ENCODE results near the gene NOTCH1.

NOTCH1 gene

DNA sequence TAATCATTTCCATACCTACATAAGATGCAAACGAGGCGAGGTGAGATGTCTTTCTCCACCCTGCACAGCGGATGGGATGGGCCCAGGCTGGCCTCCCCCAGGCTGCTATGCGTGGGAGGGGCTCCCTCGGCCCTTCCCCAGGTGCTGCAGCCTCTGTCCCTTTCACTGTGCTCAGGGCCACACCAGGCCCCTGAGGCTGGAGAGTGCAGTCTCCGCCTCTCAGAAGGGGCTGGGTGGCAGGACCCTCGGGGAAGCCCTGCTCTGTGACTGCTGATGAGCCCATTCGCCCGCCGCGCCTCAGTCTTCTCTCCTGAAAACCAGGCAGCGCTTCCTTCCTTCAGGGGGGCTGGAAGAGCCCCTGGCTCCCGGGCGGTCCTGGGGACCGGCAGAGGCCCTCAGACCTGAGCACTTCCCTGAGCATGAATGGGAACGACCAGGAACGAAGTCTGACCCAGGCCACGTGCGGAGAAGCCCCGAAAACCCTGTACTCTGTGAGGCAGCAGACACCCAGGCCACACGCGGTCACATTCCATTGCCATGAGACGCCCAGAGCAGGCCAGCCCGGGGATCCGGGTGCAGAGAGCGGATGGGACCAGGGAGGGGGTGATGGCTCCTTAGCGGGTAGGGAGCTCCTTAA lies 21.9 kb upstream of the NOTCH1 start:
- Histone ChIP-seq H3K27ac (ENCODE audit: low read length) (no peak overlapping the region), H3K36me3 (ENCODE audit: control insufficient read depth in 1 of 2, insufficient read depth in 2 of 2, low read length in 2 of 2) (no peaks in the 10 kb centered on the region), H3K27me3 (ENCODE audit: low read depth, low read length) (no peaks in the 10 kb centered on the region), H3K9me3 (ENCODE audit: control insufficient read depth in 1 of 2, low read length in 2 of 2) (no peaks in the 10 kb centered on the region), H3K4me3 (ENCODE audit: low read depth in 1 of 2, low read length in 2 of 2) (no peak overlapping the region), H3K4me1 (ENCODE audit: control insufficient read depth in 1 of 2, insufficient read depth in 2 of 2, low read length in 2 of 2) (peaks cover 4 to 64% of the 10 kb centered on the region in 2 donors)

GRCh38 chr9:136566901-136567300 lies 21.1 kb upstream of the NOTCH1 start:
- Histone ChIP-seq H3K4me3 (ENCODE audit: low read depth in 1 of 2, low read length in 2 of 2) (no peak overlapping the region), H3K27me3 (ENCODE audit: low read depth, low read length) (no peaks in the 10 kb centered on the region), H3K27ac (ENCODE audit: low read length) (no peak overlapping the region), H3K4me1 (ENCODE audit: control insufficient read depth in 1 of 2, insufficient read depth in 2 of 2, low read length in 2 of 2) (peaks cover 4 to 57% of the 10 kb centered on the region in 2 donors), H3K36me3 (ENCODE audit: control insufficient read depth in 1 of 2, insufficient read depth in 2 of 2, low read length in 2 of 2) (no peaks in the 10 kb centered on the region), H3K9me3 (ENCODE audit: control insufficient read depth in 1 of 2, low read length in 2 of 2) (no peaks in the 10 kb centered on the region)

DNA sequence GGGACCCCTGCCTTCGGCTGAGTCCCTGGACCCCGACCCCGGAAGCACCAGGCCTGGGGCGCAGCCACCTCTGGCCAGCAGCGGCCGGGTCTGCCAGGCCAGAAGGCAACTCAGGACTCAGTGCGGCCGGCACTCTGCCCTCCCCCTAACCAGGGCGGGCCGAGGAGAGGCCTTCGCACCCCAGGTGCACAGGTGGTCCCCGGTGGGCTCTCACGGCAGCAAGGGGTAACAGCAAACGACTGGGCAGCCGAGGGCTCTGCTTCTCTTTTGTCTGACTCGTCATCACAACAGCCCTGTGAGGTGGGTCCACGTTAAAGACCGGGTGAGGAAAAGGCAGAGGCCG lies 20.7 kb upstream of the NOTCH1 start:
- H3K4me1 ChIP-seq (ENCODE audit: control insufficient read depth in 1 of 2, insufficient read depth in 2 of 2, low read length in 2 of 2): peaks cover 4 to 56% of the 10 kb centered on the region in 2 donors

GRCh38 chr9:136565715-136566552 lies 20.1 kb upstream of the NOTCH1 start:
- peaks cover 4 to 56% of the 10 kb centered on the region in 2 donors for H3K4me1 ChIP-seq (ENCODE audit: control insufficient read depth in 1 of 2, insufficient read depth in 2 of 2, low read length in 2 of 2)
- H3K4me3 ChIP-seq (ENCODE audit: low read depth in 1 of 2, low read length in 2 of 2): no peak overlapping the region
- no peaks in the 10 kb centered on the region for H3K9me3 ChIP-seq (ENCODE audit: control insufficient read depth in 1 of 2, low read length in 2 of 2)
- peak overlapping the region; percentile 23 for H3K27ac ChIP-seq (ENCODE audit: low read length)
- no peaks in the 10 kb centered on the region for H3K27me3 ChIP-seq (ENCODE audit: low read depth, low read length)
- H3K36me3 ChIP-seq (ENCODE audit: control insufficient read depth in 1 of 2, insufficient read depth in 2 of 2, low read length in 2 of 2): no peaks in the 10 kb centered on the region

More for the DNA sequence above, 20.7 kb upstream of the NOTCH1 start:
- Histone ChIP-seq H3K27ac (ENCODE audit: low read length) (no peak overlapping the region), H3K4me3 (ENCODE audit: low read depth in 1 of 2, low read length in 2 of 2) (no peak overlapping the region), H3K36me3 (ENCODE audit: control insufficient read depth in 1 of 2, insufficient read depth in 2 of 2, low read length in 2 of 2) (no peaks in the 10 kb centered on the region), H3K9me3 (ENCODE audit: control insufficient read depth in 1 of 2, low read length in 2 of 2) (no peaks in the 10 kb centered on the region), H3K27me3 (ENCODE audit: low read depth, low read length) (no peaks in the 10 kb centered on the region)

DNA sequence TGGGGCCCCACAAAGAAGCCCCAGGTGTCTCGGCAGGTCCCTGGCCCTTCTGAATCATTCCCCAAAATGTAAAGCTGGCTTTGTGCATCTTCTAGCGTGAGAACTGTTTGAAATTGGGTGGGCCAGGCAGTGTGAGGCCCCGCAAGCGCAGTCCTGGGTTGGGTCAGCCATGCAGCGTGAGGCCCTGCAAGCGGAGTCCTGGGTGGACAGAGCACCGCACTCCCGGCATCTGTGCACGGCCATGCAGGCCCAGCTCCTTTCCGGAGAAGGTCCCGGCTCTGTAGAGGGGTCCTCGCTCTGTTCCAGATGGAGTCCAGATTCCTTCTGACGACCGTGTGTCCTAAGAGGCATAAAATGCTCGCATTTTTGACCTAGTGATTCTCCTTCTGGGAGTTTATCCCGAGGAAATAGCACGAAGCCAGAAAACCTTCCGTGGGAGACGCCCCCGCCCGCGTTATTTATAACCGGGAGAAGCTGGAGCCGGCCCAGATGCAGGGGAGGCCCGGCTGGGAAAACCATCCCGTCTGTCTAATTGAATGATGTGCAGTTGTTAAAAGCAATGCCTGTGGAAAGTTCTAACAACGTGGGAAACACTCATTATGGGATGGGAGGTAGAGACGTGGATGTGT lies 19.4 kb upstream of the NOTCH1 start:
- peak overlapping the region; percentile 23 for H3K27ac ChIP-seq (ENCODE audit: low read length)
- no peaks in the 10 kb centered on the region for H3K36me3 ChIP-seq (ENCODE audit: control insufficient read depth in 1 of 2, insufficient read depth in 2 of 2, low read length in 2 of 2)
- no peaks in the 10 kb centered on the region for H3K9me3 ChIP-seq (ENCODE audit: control insufficient read depth in 1 of 2, low read length in 2 of 2)
- H3K27me3 ChIP-seq (ENCODE audit: low read depth, low read length): no peaks in the 10 kb centered on the region
- no peak overlapping the region for H3K4me3 ChIP-seq (ENCODE audit: low read depth in 1 of 2, low read length in 2 of 2)
- peaks cover 4 to 56% of the 10 kb centered on the region in 2 donors for H3K4me1 ChIP-seq (ENCODE audit: control insufficient read depth in 1 of 2, insufficient read depth in 2 of 2, low read length in 2 of 2)

- Histone ChIP-seq H3K4me1 (ENCODE audit: control insufficient read depth in 1 of 2, insufficient read depth in 2 of 2, low read length in 2 of 2) (peaks cover 4 to 56% of the 10 kb centered on the region in 2 donors), H3K36me3 (ENCODE audit: control insufficient read depth in 1 of 2, insufficient read depth in 2 of 2, low read length in 2 of 2) (no peaks in the 10 kb centered on the region), H3K9me3 (ENCODE audit: control insufficient read depth in 1 of 2, low read length in 2 of 2) (no peaks in the 10 kb centered on the region), H3K4me3 (ENCODE audit: low read depth in 1 of 2, low read length in 2 of 2) (no peak overlapping the region), H3K27ac (ENCODE audit: low read length) (peak overlapping the region; percentile 23), H3K27me3 (ENCODE audit: low read depth, low read length) (no peaks in the 10 kb centered on the region)
Measured at GRCh38 chr9:136564379-136564988, 18.6 kb upstream of the NOTCH1 start.

- H3K27me3 ChIP-seq (ENCODE audit: low read depth, low read length): no peaks in the 10 kb centered on the region
- no peaks in the 10 kb centered on the region for H3K36me3 ChIP-seq (ENCODE audit: control insufficient read depth in 1 of 2, insufficient read depth in 2 of 2, low read length in 2 of 2)
- H3K9me3 ChIP-seq (ENCODE audit: control insufficient read depth in 1 of 2, low read length in 2 of 2): no peaks in the 10 kb centered on the region
- H3K4me1 ChIP-seq (ENCODE audit: control insufficient read depth in 1 of 2, insufficient read depth in 2 of 2, low read length in 2 of 2): peaks cover 4 to 50% of the 10 kb centered on the region in 2 donors
- H3K4me3 ChIP-seq (ENCODE audit: low read depth in 1 of 2, low read length in 2 of 2): no peak overlapping the region
- no peak overlapping the region for H3K27ac ChIP-seq (ENCODE audit: low read length)
Measured at GRCh38 chr9:136563646-136564325, 17.9 kb upstream of the NOTCH1 start.

DNA sequence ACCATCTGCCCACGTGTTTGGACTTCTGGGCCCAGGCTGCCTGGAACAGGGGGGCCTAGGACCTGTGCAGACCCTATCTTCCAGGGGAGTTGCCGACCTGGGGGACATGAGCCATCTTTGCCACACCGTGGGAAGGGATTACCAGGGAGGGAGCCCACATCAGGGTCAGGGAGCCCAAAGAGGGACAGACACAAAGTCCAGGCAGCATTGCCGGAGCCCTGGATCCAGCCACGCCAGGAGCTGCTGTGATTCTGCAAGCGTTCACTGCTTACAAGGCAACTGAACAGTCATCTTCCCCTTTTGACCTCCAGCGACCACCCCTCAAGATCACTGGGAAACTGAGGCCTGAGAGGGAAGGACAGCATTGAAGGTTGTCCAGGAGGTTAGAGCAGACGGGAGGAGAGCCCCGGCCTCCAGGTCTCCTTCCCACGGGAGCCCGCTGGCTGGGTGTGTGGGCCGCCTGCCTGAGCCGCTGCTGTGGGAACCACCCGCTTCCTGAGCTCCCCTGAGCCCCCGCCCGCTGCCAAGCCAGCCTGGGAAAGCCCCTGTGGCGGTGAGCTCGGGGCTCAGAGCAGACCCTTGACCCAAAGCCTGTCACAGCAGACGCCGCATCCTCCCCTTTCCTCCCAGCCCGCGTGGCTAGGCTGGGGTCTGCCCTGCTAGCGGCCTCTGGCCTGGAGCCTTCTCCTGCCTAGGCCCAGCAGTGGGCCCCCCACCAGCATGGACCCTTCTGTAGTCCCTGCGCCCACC lies 17.1 kb upstream of the NOTCH1 start:
- Histone ChIP-seq H3K27ac (ENCODE audit: low read length) (no peak overlapping the region), H3K36me3 (ENCODE audit: control insufficient read depth in 1 of 2, insufficient read depth in 2 of 2, low read length in 2 of 2) (no peaks in the 10 kb centered on the region), H3K4me1 (ENCODE audit: control insufficient read depth in 1 of 2, insufficient read depth in 2 of 2, low read length in 2 of 2) (peaks cover 4 to 41% of the 10 kb centered on the region in 2 donors), H3K4me3 (ENCODE audit: low read depth in 1 of 2, low read length in 2 of 2) (no peak overlapping the region), H3K27me3 (ENCODE audit: low read depth, low read length) (no peaks in the 10 kb centered on the region), H3K9me3 (ENCODE audit: control insufficient read depth in 1 of 2, low read length in 2 of 2) (no peaks in the 10 kb centered on the region)

GRCh38 chr9:136561779-136562178 lies 15.9 kb upstream of the NOTCH1 start:
- no peaks in the 10 kb centered on the region for H3K36me3 ChIP-seq (ENCODE audit: control insufficient read depth in 1 of 2, insufficient read depth in 2 of 2, low read length in 2 of 2)
- H3K27me3 ChIP-seq (ENCODE audit: low read depth, low read length): no peaks in the 10 kb centered on the region
- no peaks in the 10 kb centered on the region for H3K9me3 ChIP-seq (ENCODE audit: control insufficient read depth in 1 of 2, low read length in 2 of 2)
- H3K4me3 ChIP-seq (ENCODE audit: low read depth in 1 of 2, low read length in 2 of 2): no peak overlapping the region
- H3K4me1 ChIP-seq (ENCODE audit: control insufficient read depth in 1 of 2, insufficient read depth in 2 of 2, low read length in 2 of 2): peaks cover 4 to 33% of the 10 kb centered on the region in 2 donors
- H3K27ac ChIP-seq (ENCODE audit: low read length): no peak overlapping the region

DNA sequence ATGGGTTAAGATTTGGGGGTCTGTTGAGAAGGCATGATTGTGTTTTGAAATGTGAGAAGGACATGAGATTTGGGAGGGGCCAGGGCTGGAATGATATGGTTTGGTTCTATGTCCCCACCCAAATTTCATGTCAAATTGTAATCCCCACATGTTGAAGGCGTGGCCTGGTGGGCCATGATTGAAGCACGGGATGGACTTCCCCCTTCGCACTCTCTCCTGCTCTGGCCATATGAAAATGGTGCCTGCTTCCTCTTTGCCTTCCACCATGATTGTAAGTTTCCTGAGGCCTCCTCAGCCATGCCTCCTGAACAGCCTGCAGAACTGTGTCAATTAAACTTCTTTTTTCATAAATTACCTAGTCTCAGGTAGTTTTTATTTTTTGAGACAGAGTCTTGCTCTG lies 14.7 kb upstream of the NOTCH1 start:
- Histone ChIP-seq H3K4me3 (ENCODE audit: low read depth in 1 of 2, low read length in 2 of 2) (no peak overlapping the region), H3K27ac (ENCODE audit: low read length) (no peak overlapping the region), H3K4me1 (ENCODE audit: control insufficient read depth in 1 of 2, insufficient read depth in 2 of 2, low read length in 2 of 2) (peaks cover under 1 to 21% of the 10 kb centered on the region in 2 donors), H3K9me3 (ENCODE audit: control insufficient read depth in 1 of 2, low read length in 2 of 2) (no peaks in the 10 kb centered on the region), H3K36me3 (ENCODE audit: control insufficient read depth in 1 of 2, insufficient read depth in 2 of 2, low read length in 2 of 2) (no peaks in the 10 kb centered on the region), H3K27me3 (ENCODE audit: low read depth, low read length) (no peaks in the 10 kb centered on the region)
